Spleen (tissue), 7 donors: ENCODE measurements around the gene GRIN1.

Source experiments
- CTCF ChIP-seq, 11 experiments: fragments of 200-600 bp in 7 of 11; fragments of 450-650 bp in 4 of 11; sonication (generic) in 4 of 11; IDR thresholded peaks in 8 of 11; conservative IDR thresholded peaks in 3 of 11; 1 replicate in 7 of 11; 2 replicates in 4 of 11; pipeline versions ENCODE4 v1.4.0 to v1.8.0; 2016 to 2021; ENCODE audit warnings: antibody characterized with exemption in 11 of 11, inconsistent platforms in 4 of 11, mild to moderate bottlenecking in 1 of 11
- POLR2A ChIP-seq, 3 donors: fragments of 450-650 bp; IDR thresholded peaks; one replicate each; pipeline ENCODE4 v1.5.1; 2017; ENCODE audit warnings: antibody characterized with exemption in 3 of 3, mild to moderate bottlenecking in 1 of 3
- POLR2AphosphoS5 ChIP-seq, 3 donors: sonication (generic); formaldehyde crosslinking; IDR thresholded peaks; one replicate each; pipeline ENCODE4 v1.5.1; 2017; ENCODE audit warnings: antibody characterized with exemption in 3 of 3
- donor health status: DM: no; HTN: no; CAD: no; lungs with moderate emphysema.
- donor health status: DM: no; HTN: no; CAD: no.
- donor health status: DM: no; HTN: no; CAD: no.

- TF ChIP-seq CTCF (IDR thresholded peaks at IDR 0.05 in 8 of 11, conservative IDR thresholded peaks at IDR 0.05 in 3 of 11) (no peak), POLR2A (IDR thresholded peaks at IDR 0.05) (no peak), POLR2AphosphoS5 (IDR thresholded peaks at IDR 0.05) (no peak)
Observed at GRCh38 chr9:137193771-137194170, 54.8 kb downstream of the GRIN1 start.
